Fibroblast of mammary gland (primary cell): ENCODE measurements around the gene LRP1B.

Experiments used
- DNase-seq: peaks from one replicate; pipeline ENCODE4 v3.0.0-alpha.2; 2010; ENCODE audit warnings: low read depth
- H3K4me3 ChIP-seq: 2 replicates; pipeline ENCODE4 v1.5.1; 2011; ENCODE audit warnings: low read depth, mild to moderate bottlenecking, low read length, moderate library complexity; ENCODE audit not compliant: control insufficient read depth
- CTCF ChIP-seq: conservative IDR thresholded peaks from 2 replicates; pipeline ENCODE4 v1.5.1; 2011; ENCODE audit warnings: low read depth, low read length, inconsistent platforms; ENCODE audit not compliant: control insufficient read depth, insufficient read depth

Gene LRP1B

GRCh38 chr2:140338795-140339194, 1792.0 kb downstream of the LRP1B start:
- no peak overlapping the region for H3K4me3 ChIP-seq
- no peak for DNase-seq
- TF ChIP-seq CTCF = no peak

- no peak for TF ChIP-seq CTCF
- H3K4me3 ChIP-seq = no peak overlapping the region
- DNase-seq = no peak
Observed at GRCh38 chr2:140337061-140337460, 1793.8 kb downstream of the LRP1B start.

- no peak for DNase-seq
- no peak overlapping the region for H3K4me3 ChIP-seq
- TF ChIP-seq CTCF = no peak
Observed at GRCh38 chr2:140316345-140316744, 1814.5 kb downstream of the LRP1B start.

GRCh38 chr2:140311905-140312304, 1818.9 kb downstream of the LRP1B start:
- TF ChIP-seq CTCF = no peak

GRCh38 chr2:140308706-140309105, 1822.1 kb downstream of the LRP1B start:
- H3K4me3 ChIP-seq = no peak overlapping the region
- DNase-seq = no peak
- no peak for TF ChIP-seq CTCF

More at GRCh38 chr2:140311905-140312304, 1818.9 kb downstream of the LRP1B start:
- DNase-seq = no peak
- no peak overlapping the region for H3K4me3 ChIP-seq

GRCh38 chr2:140307532-140307931, 1823.3 kb downstream of the LRP1B start:
- TF ChIP-seq CTCF = no peak
- no peak for DNase-seq
- H3K4me3 ChIP-seq = no peak overlapping the region

- TF ChIP-seq CTCF = no peak
- DNase-seq = no peak
- H3K4me3 ChIP-seq = no peak overlapping the region
Observed at GRCh38 chr2:140295767-140296166, 1835.0 kb downstream of the LRP1B start.
